Measurements from ENCODE around the gene TMEM52.

TMEM52 gene

DNA sequence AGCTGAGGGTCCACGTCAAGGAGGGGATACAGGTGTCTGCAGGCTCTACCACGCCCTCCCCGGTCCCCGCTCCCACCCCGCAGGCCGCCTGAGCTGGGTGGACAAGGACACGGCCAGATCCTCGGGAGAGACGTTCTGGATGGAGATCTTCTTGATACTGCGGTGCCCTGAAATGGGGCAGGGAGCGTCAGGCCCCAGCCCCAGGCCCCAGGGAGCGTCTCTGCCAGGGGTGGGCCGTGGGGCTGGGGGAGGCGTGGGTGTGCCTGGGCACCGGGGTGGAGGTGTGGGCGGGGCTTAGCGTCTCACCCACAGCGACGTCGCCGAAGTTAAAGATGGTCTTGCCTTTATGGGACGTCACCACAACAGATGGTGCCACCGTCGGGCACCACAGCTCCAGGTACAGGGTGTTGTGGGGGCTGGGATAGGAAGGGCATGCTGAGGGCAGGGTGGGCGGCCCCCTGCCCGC lies 7.3 kb upstream of the TMEM52 start:
- no peak for DNase-seq

DNA sequence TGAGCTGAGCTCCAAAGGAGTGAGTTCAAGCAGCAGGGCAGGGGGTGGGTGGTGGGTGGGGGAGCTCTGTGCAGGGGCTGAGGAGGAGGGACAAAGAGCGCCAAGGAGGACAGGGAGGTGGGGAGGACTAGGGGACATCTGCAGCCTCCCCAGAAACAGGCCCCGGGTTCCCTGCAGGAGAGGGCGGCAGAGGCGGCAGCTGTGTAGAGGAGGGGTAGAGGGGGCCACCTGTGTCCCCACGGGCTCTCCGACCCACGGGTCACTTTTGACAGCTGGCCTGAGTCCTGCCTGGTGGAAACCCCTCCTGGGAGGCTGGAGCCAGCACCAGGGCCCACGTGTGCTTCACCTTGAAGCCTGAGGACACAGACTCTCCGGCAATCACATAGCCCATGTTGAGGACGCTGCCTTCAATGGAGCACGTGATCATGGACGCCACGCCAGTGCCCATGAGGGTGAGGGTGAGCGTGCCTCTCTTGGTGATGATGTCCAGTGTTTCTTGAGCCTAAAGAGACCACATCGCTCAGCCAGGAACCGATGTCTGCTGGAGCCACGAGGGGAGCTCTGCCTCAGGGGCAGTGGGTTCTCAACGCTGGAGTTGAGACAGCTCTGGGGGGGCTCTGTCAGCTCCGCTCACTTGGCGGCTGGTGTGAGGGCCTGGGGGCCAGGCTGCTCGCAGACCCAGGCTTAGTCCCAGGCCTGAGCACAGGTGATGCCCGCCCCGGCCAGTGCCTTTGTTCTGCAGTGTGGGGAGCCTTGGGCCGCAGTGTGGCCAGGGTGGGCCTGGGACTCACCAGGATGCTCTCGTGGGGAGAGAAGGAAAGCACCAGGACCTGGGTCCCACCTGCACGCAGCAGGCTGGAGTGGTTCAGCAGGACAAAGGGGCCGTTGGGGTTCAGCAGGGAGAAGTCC lies 6.6 kb upstream of the TMEM52 start:
- no peak for DNase-seq

GRCh38 chr1:1924849-1925248 lies 5.8 kb upstream of the TMEM52 start:
- no peak for DNase-seq

GRCh38 chr1:1924386-1924785 lies 5.3 kb upstream of the TMEM52 start:
- no peak for DNase-seq

DNA sequence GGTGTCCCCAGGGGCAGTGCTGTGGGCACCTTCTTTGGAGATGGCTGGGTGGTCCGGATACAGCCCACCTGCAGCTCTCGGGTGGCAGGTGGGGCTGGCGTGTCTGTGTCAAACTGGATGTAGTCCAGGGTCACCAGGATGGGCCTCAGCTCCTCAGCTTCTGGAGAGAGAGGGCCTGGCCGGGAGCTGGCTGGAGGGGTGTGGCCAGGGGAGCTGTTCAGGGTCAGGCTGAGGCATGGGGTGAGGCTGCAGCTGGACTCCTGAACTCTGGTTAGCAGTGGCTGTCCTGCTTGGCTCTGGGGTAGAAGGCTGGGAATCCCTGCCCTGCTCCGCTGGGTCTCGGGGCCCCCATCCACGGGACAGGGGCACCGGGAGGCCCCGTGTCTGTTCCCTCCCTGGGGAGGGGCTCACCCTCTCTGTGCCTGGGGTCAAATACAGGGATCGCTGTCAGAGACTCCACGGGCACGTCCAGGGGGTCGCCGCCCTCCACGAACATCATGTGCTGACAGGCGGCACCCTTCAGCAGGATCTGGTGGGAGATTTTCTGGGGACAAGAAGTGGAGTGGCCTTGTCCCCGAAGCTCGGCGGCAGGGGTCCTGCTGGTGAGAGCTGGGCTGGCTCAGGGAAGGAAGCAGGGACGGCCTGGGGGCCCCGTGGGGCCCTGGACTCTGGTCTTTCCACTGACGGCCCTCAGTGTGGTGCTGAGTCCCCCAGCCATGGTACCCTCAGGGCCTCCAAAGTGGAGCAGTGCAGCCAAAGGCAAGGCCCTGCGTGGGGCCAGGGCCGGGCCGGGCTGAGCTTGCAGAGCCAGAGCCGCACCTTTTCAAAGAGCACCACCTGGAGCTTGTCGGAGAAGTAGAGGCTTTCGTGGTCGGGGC lies 4.1 kb upstream of the TMEM52 start:
- DNase-seq: no peak

DNA sequence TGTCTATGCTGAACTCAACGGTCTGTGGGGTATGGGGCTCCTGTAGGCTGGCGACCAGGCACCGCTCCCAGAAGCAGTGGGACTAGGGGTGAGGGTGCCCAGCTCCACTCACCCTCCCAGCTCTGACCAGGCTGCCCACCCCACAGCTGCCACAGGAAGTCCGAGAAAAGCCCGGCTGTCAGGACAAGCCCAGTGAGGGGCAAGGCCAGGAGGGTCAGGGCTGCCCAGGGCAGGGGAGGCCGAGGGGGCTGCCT lies 3.5 kb upstream of the TMEM52 start:
- DNase-seq: no peak

- no peak for DNase-seq
Observed at GRCh38 chr1:1921901-1922701, 3.0 kb upstream of the TMEM52 start.

DNA sequence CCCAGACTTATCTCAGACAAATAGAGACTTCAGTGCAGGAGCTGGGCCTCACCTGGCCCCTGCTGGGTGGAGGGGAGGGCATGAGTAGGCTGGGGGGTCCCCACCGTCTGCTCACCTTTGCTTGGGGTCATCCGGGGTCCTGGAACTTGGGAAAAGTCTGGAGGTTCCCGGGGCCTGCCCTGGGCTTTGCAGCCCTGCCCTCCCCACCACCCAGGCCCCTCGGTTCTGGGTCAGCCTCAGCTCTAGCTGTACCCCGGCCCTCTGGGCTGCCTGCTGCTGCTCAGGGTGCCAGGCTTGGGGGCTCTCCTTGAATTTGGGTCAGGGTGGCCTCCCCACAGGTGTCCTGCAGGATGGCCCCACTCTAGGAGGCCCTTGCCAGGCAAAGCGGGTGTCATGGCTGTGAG lies 2.4 kb upstream of the TMEM52 start:
- DNase-seq: no peak

DNA sequence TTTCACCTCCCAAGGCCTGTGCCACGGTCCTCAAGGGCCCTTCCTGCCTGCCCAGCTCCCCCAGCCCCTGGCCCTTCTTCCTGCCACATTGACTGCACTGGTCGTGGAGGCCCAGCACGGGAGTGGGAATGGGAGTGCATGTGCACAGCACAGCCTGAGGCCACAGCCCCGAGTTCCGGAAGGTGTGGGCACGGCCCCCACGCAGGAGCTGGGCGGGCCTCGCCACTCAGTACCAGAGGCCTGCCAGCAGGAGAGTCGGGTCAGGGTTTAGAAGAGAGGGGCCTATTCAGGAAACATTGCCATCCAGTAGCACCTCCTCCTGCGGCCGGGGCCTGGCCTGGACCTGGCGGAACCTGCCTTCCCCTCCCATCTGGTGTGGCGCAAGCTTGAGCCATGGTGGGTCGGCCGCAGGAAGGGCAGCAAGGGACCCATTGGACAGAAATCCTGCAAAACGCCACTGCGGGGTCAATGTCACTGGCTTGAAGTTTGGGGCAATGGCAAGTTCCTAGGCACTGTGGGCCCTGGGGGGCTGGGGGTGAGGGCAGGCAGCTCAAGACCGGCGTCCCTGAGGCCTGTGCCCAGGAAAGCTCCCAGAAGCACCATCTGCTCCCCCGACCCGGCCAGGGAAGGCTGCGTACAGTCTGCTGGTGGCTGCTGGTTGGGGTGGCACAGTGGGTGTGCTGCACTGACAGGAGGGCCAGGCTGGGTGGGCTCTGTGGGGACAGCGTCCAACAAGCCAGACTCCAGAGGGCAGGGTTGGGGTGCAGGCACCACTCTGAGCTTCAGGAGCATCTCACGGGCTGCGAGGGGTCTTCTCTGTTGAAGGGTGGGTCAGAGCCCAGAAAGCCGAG lies 1.8 kb upstream of the TMEM52 start:
- DNase-seq: no peak

GRCh38 chr1:1920057-1920607 lies 1.1 kb upstream of the TMEM52 start:
- DNase-seq: no peak

DNA sequence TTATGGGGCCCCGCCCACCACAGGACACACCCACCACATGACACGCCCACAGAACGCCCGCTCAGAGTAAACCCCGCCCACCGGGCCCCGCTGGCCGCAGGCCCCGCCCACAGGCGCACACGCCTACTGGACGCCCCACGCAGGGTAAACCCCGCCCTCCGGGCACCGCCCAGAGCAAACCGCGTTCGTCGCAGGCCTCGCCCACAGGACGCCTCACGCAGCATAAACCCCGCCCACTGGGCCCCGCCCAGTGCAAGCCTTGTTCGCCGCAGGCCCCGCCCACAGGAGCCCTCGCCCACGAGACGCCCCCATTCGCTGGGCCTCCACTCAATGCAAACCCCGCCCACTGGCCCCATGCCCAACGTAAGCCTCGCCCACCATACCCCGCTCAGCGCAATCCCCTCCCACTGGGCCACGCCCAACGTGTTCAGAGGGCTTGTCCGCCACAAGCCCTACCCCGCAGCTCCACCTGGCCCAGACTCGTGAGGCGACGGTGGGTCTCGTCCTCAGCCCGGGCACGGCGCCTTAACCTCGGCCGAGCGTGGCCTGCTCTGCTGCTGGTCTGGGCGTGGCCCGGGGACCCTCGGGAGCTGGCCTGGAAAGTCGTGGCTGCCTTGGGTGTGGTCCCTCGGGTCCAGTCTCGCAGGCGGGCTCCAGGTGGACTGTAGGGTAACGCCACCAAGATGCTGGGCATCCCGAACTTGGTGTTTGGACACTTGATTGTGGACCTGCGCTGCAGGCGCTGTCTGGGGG lies 401 bp upstream of the TMEM52 start:
- DNase-seq: peak; percentile 77

DNA sequence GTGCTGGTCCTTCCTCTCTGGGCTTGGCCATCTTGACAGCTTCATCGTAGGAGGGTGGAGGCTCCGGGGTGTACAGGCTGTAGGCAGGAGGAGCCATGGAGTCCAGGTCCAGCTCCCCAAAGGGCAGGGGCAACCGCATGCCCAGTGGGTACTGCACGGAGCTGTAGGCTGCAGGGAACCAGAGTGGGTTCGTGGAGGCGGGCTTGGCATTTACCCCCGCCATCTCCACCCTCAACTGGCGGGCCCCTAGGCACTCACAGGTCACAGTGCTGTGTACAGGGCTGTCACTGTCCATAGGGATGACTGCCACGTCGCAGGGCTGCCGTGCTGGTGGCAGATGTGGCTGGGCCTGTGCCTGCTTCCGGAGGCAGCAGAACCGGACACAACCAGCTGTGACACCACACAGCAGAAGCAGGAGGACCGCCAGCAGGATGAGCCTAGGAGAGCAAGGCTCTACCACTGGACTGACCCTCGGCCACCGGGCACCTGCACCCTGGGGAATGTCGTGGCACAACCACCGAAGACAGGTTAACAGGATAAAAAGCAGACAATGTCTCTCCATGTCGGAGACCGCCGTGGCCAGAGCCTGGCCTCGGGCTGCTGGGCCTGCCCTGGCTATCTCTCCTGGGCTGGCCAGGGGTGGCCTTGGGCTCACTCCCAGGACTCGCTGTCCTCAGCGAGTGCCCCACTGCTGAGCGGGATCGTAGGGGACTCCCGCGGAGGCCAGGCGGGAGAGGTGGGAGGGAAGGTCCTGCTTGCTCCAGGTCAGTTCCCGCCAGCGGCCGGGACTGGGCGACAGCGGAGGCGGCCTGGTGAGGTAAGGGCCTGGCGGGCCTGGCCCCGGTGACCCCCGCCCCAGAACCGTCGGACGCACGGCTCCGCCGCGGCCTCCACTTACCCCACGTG lies 831 bp downstream of the TMEM52 start:
- no peak for DNase-seq

GRCh38 chr1:1917304-1917976 lies 1.6 kb downstream of the TMEM52 start:
- no peak for DNase-seq

DNA sequence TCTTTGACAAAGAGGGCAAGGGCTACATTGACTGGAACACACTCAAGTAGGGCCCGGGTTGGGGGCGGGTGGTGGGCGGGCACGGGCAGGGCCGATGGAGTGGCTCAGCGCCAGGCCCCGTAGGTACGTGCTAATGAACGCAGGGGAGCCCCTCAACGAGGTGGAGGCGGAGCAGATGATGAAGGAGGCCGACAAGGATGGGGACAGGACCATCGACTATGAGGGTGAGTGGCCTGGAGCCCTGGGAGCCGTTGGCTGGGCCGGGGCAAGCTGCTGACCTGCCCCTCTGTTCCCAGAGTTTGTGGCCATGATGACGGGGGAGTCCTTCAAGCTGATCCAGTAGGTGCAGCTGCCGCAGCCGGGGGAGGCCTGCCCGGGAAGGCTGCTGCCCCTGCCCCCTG lies 2.2 kb downstream of the TMEM52 start:
- DNase-seq: no peak

- no peak for DNase-seq
Observed at GRCh38 chr1:1915911-1916840, 2.9 kb downstream of the TMEM52 start.

GRCh38 chr1:1914971-1915692 lies 3.9 kb downstream of the TMEM52 start, which contains the start of gene CALML6:
CALML6 (plus strand) TSS chr1:1915260; CDS start chr1:1915281, 21 bp downstream.
- no peak for DNase-seq

Data from midbrain (tissue), 1 donor.